Measurements from ENCODE around the gene CDC16. TPM values are rescaled to one million over a fixed set of nuclear protein-coding genes. Genes with fewer than 3 reads are reported as not detected.

CDC16 gene
- total and polyA plus RNA-seq, 2 of the 4 experiments (the other 2 are of a cell fraction): 41.6 to 66.6 TPM

GRCh38 chr13:114272977-114273376 is 38.3 kb downstream of the CDC16 start:
- Histone ChIP-seq H2AK5ac (ENCODE audit: low read depth, low read length) (no peak overlapping the region), H4K91ac (ENCODE audit: insufficient read depth, low read depth, low read length) (no peak overlapping the region), H3K23ac (ENCODE audit: low read depth, low read length) (no peak overlapping the region), H3K18ac (ENCODE audit: low read depth, low read length) (no peak overlapping the region), H2BK15ac (ENCODE audit: low read depth, low read length) (no peak overlapping the region), H3K9ac (ENCODE audit: low read depth, low read length) (no peak overlapping the region), H3K79me1 (ENCODE audit: low read depth in 1 of 2, low read length in 2 of 2) (peaks cover 27 to 52% of the 10 kb centered on the region in 2 experiments; a peak in 3 of 4 replicates), H3K27me3 (ENCODE audit: control insufficient read depth, insufficient read depth, low read length) (no peaks in the 10 kb centered on the region), H3K9me1 (ENCODE audit: insufficient read depth, low read length) (peaks cover 15% of the 10 kb centered on the region), H3K56ac (ENCODE audit: extremely low read depth, insufficient read depth, low read length) (no peak overlapping the region), H2BK120ac (ENCODE audit: low read depth, low read length) (no peak overlapping the region), H2AFZ (replicated peaks; ENCODE audit: low read length, poor library complexity) (no peak overlapping the region), H4K5ac (ENCODE audit: low read depth, low read length) (no peak overlapping the region), H2AK9ac (replicated peaks; ENCODE audit: low read depth, low read length, poor library complexity) (no peak overlapping the region), H4K8ac (ENCODE audit: low read depth in 2 of 2, low read length in 2 of 2) (no peak overlapping the region), H3K4me2 (ENCODE audit: low read depth, low read length) (no peak overlapping the region), H4K20me1 (ENCODE audit: insufficient read depth, low read length) (no peaks in the 10 kb centered on the region), H3K4ac (ENCODE audit: low read depth, low read length) (no peak overlapping the region), H3K14ac (replicated peaks; ENCODE audit: low read depth, low read length) (no peak overlapping the region), H2BK20ac (ENCODE audit: low read depth, low read length) (no peak overlapping the region), H3K27ac (ENCODE audit: insufficient read depth, low read length) (no peak overlapping the region), H3K4me1 (ENCODE audit: control insufficient read depth, insufficient read depth, low read length) (no peaks in the 10 kb centered on the region; the same call in 1 of the 2 replicates), H3K36me3 (ENCODE audit: control insufficient read depth, insufficient read depth, low read length) (peaks cover 43% of the 10 kb centered on the region), H3K4me3 (ENCODE audit: insufficient read depth, low read depth, low read length) (no peak overlapping the region), H2BK5ac (ENCODE audit: low read depth, low read length, poor library complexity, severe bottlenecking) (no peak overlapping the region), H3K9me3 (ENCODE audit: control insufficient read depth, insufficient read depth, low read length) (no peaks in the 10 kb centered on the region)
- ATAC-seq (ENCODE audit: low read depth) (no peak), DNase-seq (no peak)
- no CpG with 5 or more reads among the region's 2 CpGs for WGBS, 2 experiments (ENCODE audit: extremely low coverage in 2 of 2, insufficient read length in 1 of 2)
- intact Hi-C loops (cut with micrococcal nuclease) (no loop called here), in situ Hi-C loops (cut with MboI; ENCODE audit: low sequenced_read_pairs) (no loop called here), dilution Hi-C loops (cut with HindIII; ENCODE audit: low sequenced_read_pairs, unreplicated experiment) (no loop called here)
- CTCF ChIA-PET: no interaction called here
- BruUV-seq (replicated peaks): no TSS peak
- POLR2A ChIA-PET (ENCODE audit: unreplicated experiment): no interaction called here
- TF ChIP-seq NFE2L2 (IDR thresholded peaks at IDR 0.05; ENCODE audit: low read depth, low read length): no peak
- TF ChIP-seq, protein P1, sequence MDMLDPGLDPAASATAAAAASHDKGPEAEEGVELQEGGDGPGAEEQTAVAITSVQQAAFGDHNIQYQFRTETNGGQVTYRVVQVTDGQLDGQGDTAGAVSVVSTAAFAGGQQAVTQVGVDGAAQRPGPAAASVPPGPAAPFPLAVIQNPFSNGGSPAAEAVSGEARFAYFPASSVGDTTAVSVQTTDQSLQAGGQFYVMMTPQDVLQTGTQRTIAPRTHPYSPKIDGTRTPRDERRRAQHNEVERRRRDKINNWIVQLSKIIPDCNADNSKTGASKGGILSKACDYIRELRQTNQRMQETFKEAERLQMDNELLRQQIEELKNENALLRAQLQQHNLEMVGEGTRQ (IDR thresholded peaks at IDR 0.05; ENCODE audit: low read depth, low read length): no peak
- no peak for TF ChIP-seq BHLHE40 (IDR thresholded peaks at IDR 0.05; ENCODE audit: low read depth, low read length)
- TF ChIP-seq CEBPB (IDR thresholded peaks at IDR 0.05; ENCODE audit: low read depth, low read length): no peak
- TF ChIP-seq SMC3 (IDR thresholded peaks at IDR 0.05; ENCODE audit: low read depth, low read length): no peak
- no peak for TF ChIP-seq CHD1 (IDR thresholded peaks at IDR 0.05; ENCODE audit: low read depth, low read length)
- no peak for TF ChIP-seq CTCF (conservative IDR thresholded peaks at IDR 0.05; ENCODE audit: low read depth, low read length)
- no peak for TF ChIP-seq FOS (IDR thresholded peaks at IDR 0.05; ENCODE audit: low read depth, low read length)

Measured in IMR-90 (cell line).